Measurements from ENCODE around the gene RPL7A.

GRCh38 chr9:133356391-133357091, 8.5 kb downstream of the RPL7A start, which contains the start of the genes SURF1 and SURF2:
- TF ChIP-seq CTCF (conservative IDR thresholded peaks at IDR 0.05; ENCODE audit: low read length) (0 out of 2 replicates have a peak, but pooled peaks have one; percentile 13), EZH2phosphoT487 (IDR thresholded peaks at IDR 0.05; ENCODE audit: borderline replicate concordance) (no peak)
